K562 (cell line): ENCODE data around the gene C2orf72. TPM values are rescaled to one million over a fixed set of nuclear protein-coding genes. Genes with fewer than 3 reads are reported as not detected.

ENCODE experiments used
- ATAC-seq: fragments of 200-7000 bp; cut with Tn5 transposase; 3 replicates; pipeline ENCODE4 v1.9.1; 2020; ENCODE audit warnings: moderate library complexity
- BruUV-seq: library from RNA; stranded (reverse); fragments of 400-500 nt; replicated peaks from 2 replicates; lab custom pipeline; 2021; lab: Mats Ljungman, UMichigan
- CTCF ChIA-PET: fragments of 300-600 bp; formaldehyde crosslinking; extraction: SDS; loops from one replicate; lab custom pipeline; 2021; ENCODE audit warnings: low intra/inter-chr PET ratio; lab: Yijun Ruan, JAX
- POLR2A ChIA-PET: fragments of 300-600, 350-650 bp; sonication (Branson Sonifier 250); formaldehyde crosslinking; extraction: SDS; loops from one replicate; lab custom pipeline; 2021; ENCODE audit warnings: antibody characterized with exemption, inconsistent platforms; lab: Yijun Ruan, JAX
- DNase-seq, 4 experiments: peaks; one replicate each; pipeline versions ENCODE4 v3.0.0 to v3.0.0-alpha.2; 2011 to 2018; ENCODE audit warnings: low spot score in 3 of 4, mixed read lengths in 3 of 4; ENCODE audit errors: extremely low read depth in 1 of 4
- FAIRE-seq: peaks from 2 replicates; lab custom pipeline; 2011; peaks lifted over from hg19 to GRCh38; lab: Jason Lieb, UNC
- H2AFZ ChIP-seq: 2 replicates; pipeline ENCODE4 v1.6.0; 2011; ENCODE audit warnings: low read depth, low read length, control low read depth, inconsistent platforms
- H3K27ac ChIP-seq: fragments of 200-600 bp; 3 replicates; pipeline ENCODE4 v1.8.0; 2011; ENCODE audit warnings: low read depth, mild to moderate bottlenecking, control low read depth, inconsistent platforms, low read length, moderate library complexity, mixed read lengths; ENCODE audit errors: extremely low read depth
- H3K27me3 ChIP-seq, 2 experiments: fragments of 300-600 bp in 1 of 2; 2 replicates in 1 of 2; 3 replicates in 1 of 2; pipeline versions ENCODE4 v1.6.0 to v1.8.0; 2011; ENCODE audit warnings: inconsistent platforms in 2 of 2, low read length in 2 of 2, mild to moderate bottlenecking in 1 of 2, mixed read lengths in 1 of 2, moderate library complexity in 1 of 2; ENCODE audit not compliant: control insufficient read depth in 2 of 2, insufficient read depth in 2 of 2
- H3K36me3 ChIP-seq: fragments of 300-600 bp; 3 replicates; pipeline ENCODE4 v1.8.0; 2011; ENCODE audit warnings: mild to moderate bottlenecking, low read length, inconsistent platforms; ENCODE audit not compliant: control insufficient read depth, insufficient read depth
- H3K4me1 ChIP-seq, 2 experiments: fragments of 200-600 bp in 1 of 2; replicated peaks in 1 of 2; 2 replicates in 1 of 2; 3 replicates in 1 of 2; pipeline versions ENCODE4 v1.5.1 to v1.8.0; 2011; ENCODE audit warnings: inconsistent platforms in 2 of 2, low read length in 2 of 2, mild to moderate bottlenecking in 1 of 2, mixed read lengths in 1 of 2, moderate library complexity in 1 of 2; ENCODE audit not compliant: control insufficient read depth in 2 of 2, insufficient read depth in 2 of 2
- H3K4me2 ChIP-seq: 2 replicates; pipeline ENCODE4 v1.6.1; 2011; ENCODE audit warnings: low read length, control low read depth, inconsistent platforms, mixed read lengths; ENCODE audit not compliant: insufficient read depth
- H3K4me3 ChIP-seq: fragments of 200-600 bp; sonication (generic), shearing (Covaris generic); 2 replicates; pipeline ENCODE4 v1.5.1; 2016; ENCODE audit warnings: control low read depth, inconsistent platforms
- H3K79me2 ChIP-seq: fragments of 200-600 bp; 3 replicates; pipeline ENCODE4 v1.8.0; 2011; ENCODE audit warnings: low read length, inconsistent platforms; ENCODE audit not compliant: control insufficient read depth, insufficient read depth
- H3K9ac ChIP-seq, 2 experiments: 2 replicates each; pipeline versions ENCODE4 v1.6.0 to v1.6.1; 2011; ENCODE audit warnings: low read depth in 2 of 2, low read length in 2 of 2, control low read depth in 1 of 2, inconsistent platforms in 1 of 2, mild to moderate bottlenecking in 1 of 2, mixed read lengths in 1 of 2; ENCODE audit not compliant: insufficient read depth in 1 of 2
- H3K9me1 ChIP-seq: one replicate; pipeline ENCODE4 v1.6.0; 2011; ENCODE audit warnings: inconsistent platforms, mild to moderate bottlenecking, low read length, moderate library complexity; ENCODE audit not compliant: control insufficient read depth, insufficient read depth
- H3K9me3 ChIP-seq: replicated peaks from 2 replicates; pipeline ENCODE4 v1.5.1; 2011; ENCODE audit warnings: low read depth, low read length, inconsistent platforms; ENCODE audit not compliant: control insufficient read depth, insufficient read depth
- H4K20me1 ChIP-seq: replicated peaks from 2 replicates; pipeline ENCODE4 v1.6.1; 2011; ENCODE audit warnings: low read length, inconsistent platforms, mixed read lengths; ENCODE audit not compliant: control insufficient read depth, insufficient read depth
- ZKSCAN3 ChIP-seq: fragments of 250-450 bp; sonication (Bioruptor Pico); IDR thresholded peaks from 2 replicates; pipeline ENCODE4 v1.4.0; 2020
- WGBS: fragments of 100-300 bp; shearing (Covaris generic); methylation state at CpG from one replicate; pipeline ENCODE4 v1.1.6; 2016; ENCODE audit warnings: low coverage, mixed read lengths; ENCODE audit not compliant: insufficient coverage; ENCODE audit errors: missing lambda C conversion rate; 5-methylcytosine and 5-hydroxymethylcytosine counted together
- in situ Hi-C: fragments of 300-500 bp; cut with MboI; formaldehyde crosslinking; loops from 4 replicates; pipeline ENCODE4 v1.15.0; 2018; ENCODE audit warnings: inconsistent platforms, mixed read lengths
- intact Hi-C: fragments of 100-400 bp; cut with micrococcal nuclease; formaldehyde crosslinking; loops from 2 replicates; pipeline ENCODE4 v1.14.2; 2022
- polyA plus RNA-seq, 8 experiments: library from polyadenylated mRNA; depleted of rRNA in 4 of 8; stranded (reverse) in 5 of 8; unstranded in 3 of 8; fragments of >200 nt; fragmentation: Nextera tagmentation in 2 of 8; fragmentation: Illumina TruSeq in 1 of 8; extraction: Ambion mirVana in 2 of 8; extraction: Trizol in 1 of 8; gene quantifications; 2 replicates each; pipeline versions ENCODE4 v1.2.1 to v1.2.3, GENCODE V29; 2011 to 2014; ENCODE audit warnings: inconsistent platforms in 1 of 8, missing spikeins in 1 of 8
- total RNA-seq, 7 experiments: library from RNA; depleted of rRNA in 6 of 7; stranded (reverse); fragments of >200 nt in 6 of 7; fragmentation: Illumina TruSeq in 2 of 7; extraction: Trizol in 2 of 7; gene quantifications; 2 replicates each; pipeline versions ENCODE4 v1.2.1 to v1.2.3, GENCODE V29; 2011 to 2021; ENCODE audit warnings: low replicate concordance in 1 of 7
- TF ChIP-seq, protein P1 (sequence below): IDR thresholded peaks from 2 replicates; pipeline ENCODE4 v1.6.1; 2011; ENCODE audit not compliant: insufficient read length; ENCODE audit errors: extremely low read depth
- TF ChIP-seq, protein P2 (sequence below): fragments of 450-650 bp; IDR thresholded peaks from 2 replicates; pipeline ENCODE4 v1.6.1; 2017; ENCODE audit warnings: antibody characterized with exemption
- TF ChIP-seq, protein P3 (sequence below): fragments of 450-650 bp; IDR thresholded peaks from 2 replicates; pipeline ENCODE4 v1.6.1; 2018; ENCODE audit warnings: mild to moderate bottlenecking, low read depth; ENCODE audit not compliant: partially characterized antibody

Gene C2orf72
- total and polyA plus RNA-seq, 9 of the 15 experiments (the other 6 are each of a cell fraction or from before 2014, with no cell fraction given) = 0.08 to 0.18 (median 0.11) TPM; not detected in 6

DNA sequence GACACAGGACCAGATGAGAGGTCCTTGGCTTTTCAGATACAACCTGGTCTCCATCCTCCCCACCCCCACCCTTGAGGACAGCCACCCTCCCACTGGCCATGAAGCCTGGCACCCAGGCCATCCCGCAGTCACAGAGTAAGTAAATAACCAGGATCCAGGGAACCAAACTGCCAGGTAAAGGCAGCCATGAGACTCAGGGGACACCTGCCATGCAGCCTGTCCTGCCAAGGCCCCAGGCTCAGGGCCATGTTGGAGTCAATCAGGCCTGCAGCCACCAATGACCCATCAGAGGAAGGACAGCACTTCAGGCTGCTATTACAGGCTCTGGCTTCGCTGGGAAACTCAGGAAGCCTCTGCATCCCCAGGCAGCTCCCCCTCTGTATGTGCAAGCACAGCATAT is 25.8 kb upstream of the C2orf72 start:
- Histone ChIP-seq H3K9ac (no peak overlapping the region), H3K27ac (no peak overlapping the region), H3K9me1 (no peaks in the 10 kb centered on the region), H3K9me3 (no peaks in the 10 kb centered on the region), H3K4me3 (no peak overlapping the region), H3K36me3 (no peaks in the 10 kb centered on the region), H4K20me1 (no peaks in the 10 kb centered on the region; the same call in 1 of the 2 replicates), H3K27me3 (peaks cover 10 to 27% of the 10 kb centered on the region in 2 experiments; a peak in 3 of 5 replicates), H3K79me2 (no peaks in the 10 kb centered on the region), H3K4me1 (no peaks in the 10 kb centered on the region), H3K4me2 (no peak overlapping the region), H2AFZ (no peak overlapping the region)
- no peak for ATAC-seq
- in situ Hi-C loops (no loop called here), intact Hi-C loops (no loop called here)
- ChIA-PET POLR2A (no interaction called here), CTCF (no interaction called here)
- WGBS = 0% methylated on average over 2 of the region's 2 CpGs
- TF ChIP-seq, protein P1, sequence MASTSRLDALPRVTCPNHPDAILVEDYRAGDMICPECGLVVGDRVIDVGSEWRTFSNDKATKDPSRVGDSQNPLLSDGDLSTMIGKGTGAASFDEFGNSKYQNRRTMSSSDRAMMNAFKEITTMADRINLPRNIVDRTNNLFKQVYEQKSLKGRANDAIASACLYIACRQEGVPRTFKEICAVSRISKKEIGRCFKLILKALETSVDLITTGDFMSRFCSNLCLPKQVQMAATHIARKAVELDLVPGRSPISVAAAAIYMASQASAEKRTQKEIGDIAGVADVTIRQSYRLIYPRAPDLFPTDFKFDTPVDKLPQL = no peak
- no peak for TF ChIP-seq ZKSCAN3 (CRISPR knock-in tag)
- TF ChIP-seq, protein P2, sequence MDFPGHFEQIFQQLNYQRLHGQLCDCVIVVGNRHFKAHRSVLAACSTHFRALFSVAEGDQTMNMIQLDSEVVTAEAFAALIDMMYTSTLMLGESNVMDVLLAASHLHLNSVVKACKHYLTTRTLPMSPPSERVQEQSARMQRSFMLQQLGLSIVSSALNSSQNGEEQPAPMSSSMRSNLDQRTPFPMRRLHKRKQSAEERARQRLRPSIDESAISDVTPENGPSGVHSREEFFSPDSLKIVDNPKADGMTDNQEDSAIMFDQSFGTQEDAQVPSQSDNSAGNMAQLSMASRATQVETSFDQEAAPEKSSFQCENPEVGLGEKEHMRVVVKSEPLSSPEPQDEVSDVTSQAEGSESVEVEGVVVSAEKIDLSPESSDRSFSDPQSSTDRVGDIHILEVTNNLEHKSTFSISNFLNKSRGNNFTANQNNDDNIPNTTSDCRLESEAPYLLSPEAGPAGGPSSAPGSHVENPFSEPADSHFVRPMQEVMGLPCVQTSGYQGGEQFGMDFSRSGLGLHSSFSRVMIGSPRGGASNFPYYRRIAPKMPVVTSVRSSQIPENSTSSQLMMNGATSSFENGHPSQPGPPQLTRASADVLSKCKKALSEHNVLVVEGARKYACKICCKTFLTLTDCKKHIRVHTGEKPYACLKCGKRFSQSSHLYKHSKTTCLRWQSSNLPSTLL = no peak
- TF ChIP-seq, protein P3, sequence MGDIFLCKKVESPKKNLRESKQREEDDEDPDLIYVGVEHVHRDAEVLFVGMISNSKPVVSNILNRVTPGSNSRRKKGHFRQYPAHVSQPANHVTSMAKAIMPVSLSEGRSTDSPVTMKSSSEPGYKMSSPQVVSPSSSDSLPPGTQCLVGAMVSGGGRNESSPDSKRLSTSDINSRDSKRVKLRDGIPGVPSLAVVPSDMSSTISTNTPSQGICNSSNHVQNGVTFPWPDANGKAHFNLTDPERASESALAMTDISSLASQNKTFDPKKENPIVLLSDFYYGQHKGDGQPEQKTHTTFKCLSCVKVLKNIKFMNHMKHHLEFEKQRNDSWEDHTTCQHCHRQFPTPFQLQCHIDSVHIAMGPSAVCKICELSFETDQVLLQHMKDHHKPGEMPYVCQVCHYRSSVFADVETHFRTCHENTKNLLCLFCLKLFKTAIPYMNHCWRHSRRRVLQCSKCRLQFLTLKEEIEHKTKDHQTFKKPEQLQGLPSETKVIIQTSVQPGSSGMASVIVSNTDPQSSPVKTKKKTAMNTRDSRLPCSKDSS = no peak
- FAIRE-seq = no peak
- no TSS peak for BruUV-seq
- no peak for DNase-seq
